CD14-positive monocyte (primary cell): Measurements from ENCODE around the gene ATL1. TPM values are rescaled to one million over a fixed set of nuclear protein-coding genes. Genes with fewer than 3 reads are reported as not detected.
A peak's percentile ranks its signal among the peaks of the same experiment; 100 is the strongest.

ENCODE experiments used
- DNase-seq, 3 donors: peaks; one replicate each; pipeline ENCODE4 v3.0.0-alpha.2; 2011 to 2022
- H2AFZ ChIP-seq: 2 replicates; pipeline ENCODE4 v1.6.0; 2012; ENCODE audit warnings: mild to moderate bottlenecking, low read depth, low read length, inconsistent platforms; ENCODE audit not compliant: insufficient read depth, poor library complexity, severe bottlenecking
- H3K27ac ChIP-seq, 2 donors: 1 replicate in 1 of 2; 2 replicates in 1 of 2; pipeline ENCODE4 v1.5.1; 2012 to 2013; ENCODE audit warnings: low read length in 2 of 2, control low read depth in 1 of 2, inconsistent platforms in 1 of 2, low read depth in 1 of 2, mild to moderate bottlenecking in 1 of 2
- H3K27me3 ChIP-seq, 2 donors: one replicate each; pipeline versions ENCODE4 v1.6.0 to v1.6.1; 2011 to 2013; ENCODE audit warnings: low read length in 2 of 2; ENCODE audit not compliant: control insufficient read depth in 2 of 2, insufficient read depth in 2 of 2
- H3K36me3 ChIP-seq, 2 donors: replicated peaks in 1 of 2; 1 replicate in 1 of 2; 2 replicates in 1 of 2; pipeline versions ENCODE4 v1.5.1 to v1.6.1; 2012 to 2013; ENCODE audit warnings: low read length in 2 of 2, control low read depth in 1 of 2, inconsistent platforms in 1 of 2, mild to moderate bottlenecking in 1 of 2; ENCODE audit not compliant: insufficient read depth in 2 of 2, control insufficient read depth in 1 of 2
- H3K4me1 ChIP-seq, 2 donors: 1 replicate in 1 of 2; 2 replicates in 1 of 2; pipeline versions ENCODE4 v1.5.1 to v1.6.1; 2012 to 2013; ENCODE audit warnings: low read length in 2 of 2, control low read depth in 1 of 2, inconsistent platforms in 1 of 2, mild to moderate bottlenecking in 1 of 2, moderate library complexity in 1 of 2; ENCODE audit not compliant: insufficient read depth in 2 of 2, control insufficient read depth in 1 of 2
- H3K4me2 ChIP-seq: replicated peaks from 2 replicates; pipeline ENCODE3; 2012; ENCODE audit warnings: low read length, moderate library complexity, mild to moderate bottlenecking; ENCODE audit not compliant: poor library complexity, severe bottlenecking; ENCODE audit errors: extremely low read depth
- H3K4me3 ChIP-seq, 3 experiments: fragments of 200-600 bp in 1 of 3; sonication (generic) in 1 of 3; replicated peaks in 1 of 3; 1 replicate in 2 of 3; 2 replicates in 1 of 3; pipeline ENCODE4 v1.5.1; 2011 to 2013; ENCODE audit warnings: low read length in 3 of 3, mild to moderate bottlenecking in 3 of 3, control low read depth in 2 of 3, low read depth in 2 of 3, inconsistent platforms in 1 of 3, moderate library complexity in 1 of 3
- H3K79me2 ChIP-seq: 2 replicates; pipeline ENCODE4 v1.6.0; 2012; ENCODE audit warnings: mild to moderate bottlenecking, control low read depth, inconsistent platforms, low read length, moderate library complexity; ENCODE audit not compliant: insufficient read depth
- H3K9ac ChIP-seq: 2 replicates; pipeline ENCODE4 v1.6.0; 2017; ENCODE audit warnings: low read length, mild to moderate bottlenecking; ENCODE audit not compliant: insufficient read depth, poor library complexity, severe bottlenecking
- H3K9me3 ChIP-seq, 2 donors: replicated peaks in 1 of 2; 1 replicate in 1 of 2; 2 replicates in 1 of 2; pipeline versions ENCODE4 v1.5.1 to v1.6.1; 2012 to 2013; ENCODE audit warnings: low read length in 2 of 2, control low read depth in 1 of 2; ENCODE audit not compliant: control insufficient read depth in 1 of 2, insufficient read depth in 1 of 2
- H4K20me1 ChIP-seq: 2 replicates; pipeline ENCODE4 v1.6.0; 2012; ENCODE audit warnings: mild to moderate bottlenecking, low read length, control low read depth, moderate library complexity; ENCODE audit not compliant: insufficient read depth
- H3K27ac Mint-ChIP-seq, 7 donors: one replicate each; pipeline ENCODE4 v1.8.0; 2020; ENCODE audit warnings: mild to moderate bottlenecking in 7 of 7, mixed read lengths in 7 of 7, moderate library complexity in 6 of 7, inconsistent platforms in 2 of 7
- H3K27me3 Mint-ChIP-seq, 3 donors: one replicate each; pipeline ENCODE4 v1.8.0; 2021 to 2022; ENCODE audit warnings: low read depth in 3 of 3, mild to moderate bottlenecking in 3 of 3, mixed read lengths in 3 of 3, moderate library complexity in 3 of 3, inconsistent platforms in 1 of 3
- H3K36me3 Mint-ChIP-seq, 2 donors: one replicate each; pipeline ENCODE4 v1.8.0; 2020; ENCODE audit warnings: mixed read lengths in 2 of 2, inconsistent platforms in 1 of 2, mild to moderate bottlenecking in 1 of 2
- H3K4me1 Mint-ChIP-seq: one replicate; pipeline ENCODE4 v1.8.0; 2020; ENCODE audit warnings: mild to moderate bottlenecking, mixed read lengths
- H3K4me3 Mint-ChIP-seq, 2 donors: one replicate each; pipeline ENCODE4 v1.8.0; 2020; ENCODE audit warnings: mild to moderate bottlenecking in 2 of 2, mixed read lengths in 2 of 2, moderate library complexity in 1 of 2
- H3K9me3 Mint-ChIP-seq, 7 donors: one replicate each; pipeline ENCODE4 v1.8.0; 2020 to 2022; ENCODE audit warnings: mixed read lengths in 7 of 7, mild to moderate bottlenecking in 6 of 7, moderate library complexity in 6 of 7, inconsistent platforms in 2 of 7
- WGBS: methylation state at CpG from one replicate; pipeline ENCODE4 v1.1.5; 2013; ENCODE audit warnings: missing lambda C conversion rate; ENCODE audit not compliant: insufficient coverage; 5-methylcytosine and 5-hydroxymethylcytosine counted together
- intact Hi-C, 2 donors: fragments of 100-400 bp; cut with micrococcal nuclease; formaldehyde crosslinking; loops; one replicate each; pipeline versions ENCODE4 v1.15.0 to v1.15.1; 2023
- polyA plus RNA-seq, 3 donors: library from polyadenylated mRNA; depleted of rRNA in 1 of 3; unstranded in 2 of 3; stranded (reverse) in 1 of 3; fragments of 300-500 nt in 2 of 3; fragments of >200 nt in 1 of 3; fragmentation: Illumina TruSeq in 2 of 3; gene quantifications; 1 replicate in 2 of 3; 2 replicates in 1 of 3; pipeline ENCODE4 v1.2.3, GENCODE V29; 2012 to 2021
- TF ChIP-seq, protein P1 (sequence below): fragments of 200-600 bp; IDR thresholded peaks from one replicate; pipeline ENCODE4 v1.8.0; 2022; ENCODE audit warnings: antibody characterized with exemption, mild to moderate bottlenecking

Gene ATL1
- polyA plus RNA-seq, 3 donors, result 0.36 to 1.1 (median 0.99) TPM

DNA sequence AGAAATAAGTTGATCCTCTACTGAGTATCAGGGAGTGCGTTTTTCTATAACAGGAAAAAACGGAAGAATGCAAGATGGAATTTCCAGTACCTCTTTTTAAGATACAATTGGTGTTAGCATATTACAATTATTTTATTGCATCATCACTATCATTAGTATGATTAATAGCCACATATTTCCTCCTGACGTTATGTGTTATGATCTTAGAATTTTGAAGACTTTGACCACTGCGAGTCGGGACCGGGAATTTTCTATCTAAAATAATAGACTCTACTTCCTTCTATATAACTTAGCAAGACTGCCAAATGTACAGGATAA is 108.8 kb downstream of the ATL1 start:
- Histone ChIP-seq H3K4me1 (peaks cover 14 to 24% of the 10 kb centered on the region in 2 donors), H3K9me3 (no peaks in the 10 kb centered on the region), H4K20me1 (no peaks in the 10 kb centered on the region), H3K27ac (no peak overlapping the region), H3K36me3 (no peaks in the 10 kb centered on the region), H2AFZ (peak overlapping the region; percentile 86), H3K9ac (no peak overlapping the region), H3K4me3 (peak overlapping the region; percentile 66 to 91 (median 89)), H3K4me2 (peak overlapping the region; percentile 85), H3K27me3 (peaks cover 0 to 5% of the 10 kb centered on the region in 2 donors), H3K79me2 (peaks cover 4% of the 10 kb centered on the region)
- TF ChIP-seq, protein P1, sequence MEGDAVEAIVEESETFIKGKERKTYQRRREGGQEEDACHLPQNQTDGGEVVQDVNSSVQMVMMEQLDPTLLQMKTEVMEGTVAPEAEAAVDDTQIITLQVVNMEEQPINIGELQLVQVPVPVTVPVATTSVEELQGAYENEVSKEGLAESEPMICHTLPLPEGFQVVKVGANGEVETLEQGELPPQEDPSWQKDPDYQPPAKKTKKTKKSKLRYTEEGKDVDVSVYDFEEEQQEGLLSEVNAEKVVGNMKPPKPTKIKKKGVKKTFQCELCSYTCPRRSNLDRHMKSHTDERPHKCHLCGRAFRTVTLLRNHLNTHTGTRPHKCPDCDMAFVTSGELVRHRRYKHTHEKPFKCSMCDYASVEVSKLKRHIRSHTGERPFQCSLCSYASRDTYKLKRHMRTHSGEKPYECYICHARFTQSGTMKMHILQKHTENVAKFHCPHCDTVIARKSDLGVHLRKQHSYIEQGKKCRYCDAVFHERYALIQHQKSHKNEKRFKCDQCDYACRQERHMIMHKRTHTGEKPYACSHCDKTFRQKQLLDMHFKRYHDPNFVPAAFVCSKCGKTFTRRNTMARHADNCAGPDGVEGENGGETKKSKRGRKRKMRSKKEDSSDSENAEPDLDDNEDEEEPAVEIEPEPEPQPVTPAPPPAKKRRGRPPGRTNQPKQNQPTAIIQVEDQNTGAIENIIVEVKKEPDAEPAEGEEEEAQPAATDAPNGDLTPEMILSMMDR, result no peak
- Mint-ChIP-seq H3K9me3 (no peaks in the 10 kb centered on the region), H3K27ac (no peak overlapping the region), H3K4me3 (no peak overlapping the region), H3K36me3 (peaks cover 6 to 8% of the 10 kb centered on the region in 2 donors), H3K4me1 (peaks cover 19% of the 10 kb centered on the region), H3K27me3 (peaks cover 0 to 3% (median 2%) of the 10 kb centered on the region in 3 donors)
- peak in 2 of 3 donors; percentile 57 to 78 for DNase-seq
- intact Hi-C loops, result no loop called here
- no CpG with 5 or more reads among the region's 6 CpGs for WGBS

DNA sequence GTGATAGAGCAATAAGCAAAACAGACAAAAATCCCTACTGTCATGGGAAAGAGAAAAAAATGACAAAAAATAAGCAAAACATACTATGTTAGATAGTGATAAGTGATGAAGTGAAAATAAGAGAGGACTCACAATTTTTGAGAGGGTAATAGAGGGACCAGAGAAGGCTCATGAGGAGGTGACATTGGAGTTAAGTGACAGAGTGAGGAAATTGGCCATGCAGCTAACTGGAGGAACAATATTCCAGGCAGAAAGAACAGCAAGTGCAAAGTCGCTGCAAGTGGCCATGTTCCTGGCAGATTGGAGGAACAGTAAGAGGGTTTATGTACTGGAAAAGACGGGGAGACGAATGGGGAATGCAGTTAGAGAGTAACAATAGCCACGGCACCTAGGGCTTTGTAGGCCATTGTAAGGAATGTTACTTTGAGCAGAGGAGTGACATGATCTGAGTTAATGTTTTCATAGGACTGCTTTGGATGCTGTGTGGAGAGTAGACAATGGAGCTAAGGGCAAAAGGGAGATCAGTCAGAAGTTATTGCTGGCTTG is 109.6 kb downstream of the ATL1 start:
- H3K27ac ChIP-seq, result no peak overlapping the region
- no peak for DNase-seq
- no peaks in the 10 kb centered on the region for H3K9me3 ChIP-seq
- TF ChIP-seq, protein P1, result no peak
- H3K79me2 ChIP-seq, result peaks cover 4% of the 10 kb centered on the region
- Mint-ChIP-seq H3K27ac (no peak overlapping the region), H3K4me3 (no peak overlapping the region), H3K36me3 (peaks cover 4% of the 10 kb centered on the region in 2 donors), H3K27me3 (peaks cover 0 to 3% (median 2%) of the 10 kb centered on the region in 3 donors), H3K4me1 (peaks cover 19% of the 10 kb centered on the region), H3K9me3 (no peaks in the 10 kb centered on the region)
- H3K4me2 ChIP-seq, result no peak overlapping the region
- H4K20me1 ChIP-seq, result no peaks in the 10 kb centered on the region
- peaks cover 14 to 24% of the 10 kb centered on the region in 2 donors for H3K4me1 ChIP-seq
- WGBS, result 93% methylated on average over 4 of the region's 4 CpGs
- H3K9ac ChIP-seq, result no peak overlapping the region
- H3K36me3 ChIP-seq, result no peaks in the 10 kb centered on the region
- intact Hi-C loops, result no loop called here
- H2AFZ ChIP-seq, result no peak overlapping the region
- H3K4me3 ChIP-seq, result no peak overlapping the region
- peaks cover 0 to 5% of the 10 kb centered on the region in 2 donors for H3K27me3 ChIP-seq
